Stimulated activated CD4-positive, alpha-beta T cell treated with anti-CD3 and anti-CD28 coated beads, Interleukin-15, amount 100 ng/mL, for 24 hours (primary cell): ENCODE results near the gene CLCA2.
A peak's percentile ranks its signal among the peaks of the same experiment; 100 is the strongest.

Source experiments
- DNase-seq: peaks from one replicate; pipeline ENCODE4 v3.0.0-alpha.2; 2020

CLCA2 gene

GRCh38 chr1:86423873-86424272 is at the start of gene CLCA2:
TSS of gene CLCA2 (plus strand) at chr1:86424171. CDS start at chr1:86424248, 77 bp downstream.
- DNase-seq = no peak

GRCh38 chr1:86375688-86376087 is 48.3 kb upstream of the CLCA2 start:
- no peak for DNase-seq

GRCh38 chr1:86377341-86377740 is 46.6 kb upstream of the CLCA2 start:
- DNase-seq = no peak

- DNase-seq = no peak
Observed at GRCh38 chr1:86378813-86379212, 45.2 kb upstream of the CLCA2 start.

- DNase-seq = no peak
Observed at GRCh38 chr1:86380257-86380861, 43.6 kb upstream of the CLCA2 start.

- no peak for DNase-seq
Observed at GRCh38 chr1:86381223-86381622, 42.7 kb upstream of the CLCA2 start.

GRCh38 chr1:86382878-86383277 is 41.1 kb upstream of the CLCA2 start:
- no peak for DNase-seq

GRCh38 chr1:86387916-86388627 is 35.9 kb upstream of the CLCA2 start:
- DNase-seq = no peak

GRCh38 chr1:86388777-86389176 is 35.2 kb upstream of the CLCA2 start:
- DNase-seq = no peak

- no peak for DNase-seq
Observed at GRCh38 chr1:86389307-86389706, 34.7 kb upstream of the CLCA2 start.

GRCh38 chr1:86394416-86394815 is 29.6 kb upstream of the CLCA2 start:
- DNase-seq = no peak

- peak; percentile 93 for DNase-seq
Observed at GRCh38 chr1:86395751-86396497, 28.0 kb upstream of the CLCA2 start, which contains the start of gene ODF2L. TSS of gene ODF2L (minus strand) at chr1:86396323. CDS start at chr1:86387027, 9,296 bp downstream.

- DNase-seq = no peak
Observed at GRCh38 chr1:86396498-86396890, 27.5 kb upstream of the CLCA2 start.

- DNase-seq = no peak
Observed at GRCh38 chr1:86409416-86410021, 14.5 kb upstream of the CLCA2 start.

GRCh38 chr1:86410879-86411278 is 13.1 kb upstream of the CLCA2 start:
- DNase-seq = no peak

- DNase-seq = no peak
Observed at GRCh38 chr1:86416343-86416742, 7.6 kb upstream of the CLCA2 start.

GRCh38 chr1:86419277-86419903 is 4.6 kb upstream of the CLCA2 start:
- DNase-seq = peak; percentile 46

GRCh38 chr1:86421601-86422280 is 2.2 kb upstream of the CLCA2 start:
- DNase-seq = no peak

GRCh38 chr1:86423473-86423872 is 498 bp upstream of the CLCA2 start:
- no peak for DNase-seq

- DNase-seq = no peak
Observed at GRCh38 chr1:86429122-86429725, 5.3 kb downstream of the CLCA2 start.

GRCh38 chr1:86429835-86430234 is 5.9 kb downstream of the CLCA2 start:
- no peak for DNase-seq

- DNase-seq = no peak
Observed at GRCh38 chr1:86430376-86430775, 6.4 kb downstream of the CLCA2 start.
